GM12892 (cell line): ENCODE data around the gene MS4A7. TPM values are rescaled to one million over a fixed set of nuclear protein-coding genes. Genes with fewer than 3 reads are reported as not detected.

Experiments
- DNase-seq: peaks from one replicate; pipeline ENCODE4 v3.0.0; 2011; ENCODE audit not compliant: insufficient read length
- FAIRE-seq: peaks from 2 replicates; lab custom pipeline; 2011; peaks lifted over from hg19 to GRCh38; lab: Jason Lieb, UNC
- POLR2A ChIP-seq: IDR thresholded peaks from 2 replicates; pipeline ENCODE4 v1.6.1; 2011; ENCODE audit warnings: low read depth, low read length, control low read depth
- POLR2AphosphoS5 ChIP-seq: IDR thresholded peaks from 2 replicates; pipeline ENCODE4 v1.6.1; 2011; ENCODE audit warnings: low read depth, low read length, control low read depth
- TAF1 ChIP-seq: IDR thresholded peaks from 2 replicates; pipeline ENCODE4 v1.6.1; 2011; ENCODE audit warnings: low read depth, mild to moderate bottlenecking, control low read depth, low read length, borderline replicate concordance
- polyA plus RNA-seq: library from polyadenylated mRNA; unstranded; fragments of >200 nt; gene quantifications from one replicate; pipeline ENCODE4 v1.2.1, GENCODE V29; 2012; ENCODE audit warnings: missing spikeins, inconsistent platforms; ENCODE audit not compliant: missing spikeins

The MS4A7 gene, protein sequence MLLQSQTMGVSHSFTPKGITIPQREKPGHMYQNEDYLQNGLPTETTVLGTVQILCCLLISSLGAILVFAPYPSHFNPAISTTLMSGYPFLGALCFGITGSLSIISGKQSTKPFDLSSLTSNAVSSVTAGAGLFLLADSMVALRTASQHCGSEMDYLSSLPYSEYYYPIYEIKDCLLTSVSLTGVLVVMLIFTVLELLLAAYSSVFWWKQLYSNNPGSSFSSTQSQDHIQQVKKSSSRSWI
- 4.9 TPM for polyA plus RNA-seq

DNA sequence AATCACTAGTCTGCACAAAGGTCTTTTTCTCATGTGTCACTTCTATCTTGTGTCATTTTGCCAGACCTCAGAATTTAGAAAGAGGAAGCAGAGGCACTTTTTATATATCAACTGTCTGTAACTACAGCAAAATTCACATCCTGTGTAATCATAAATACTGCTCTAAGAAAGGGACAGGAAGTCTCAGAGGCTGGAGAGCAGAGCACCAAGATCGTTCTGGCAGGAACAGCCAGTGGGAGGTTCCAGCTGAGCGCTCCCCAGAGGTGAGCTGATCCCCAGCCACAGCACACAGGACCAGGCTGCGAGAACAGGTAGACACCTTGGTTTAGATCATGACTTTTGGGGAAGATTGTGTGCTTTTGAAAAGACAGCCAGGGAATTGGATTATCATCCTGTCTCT is at the start of gene MS4A7:
MS4A7 (plus strand) TSS at position 179 of the 400 bp plus-strand sequence. CDS start 4,610 bp downstream, outside the sequence.
- no peak for FAIRE-seq
- TF ChIP-seq POLR2AphosphoS5 (0 out of 2 replicates have a peak, but pooled peaks have one; percentile 42), POLR2A (peak; percentile 47; the same call in 1 of the 2 replicates), TAF1 (0 out of 2 replicates have a peak, but pooled peaks have one; percentile 52)

DNA sequence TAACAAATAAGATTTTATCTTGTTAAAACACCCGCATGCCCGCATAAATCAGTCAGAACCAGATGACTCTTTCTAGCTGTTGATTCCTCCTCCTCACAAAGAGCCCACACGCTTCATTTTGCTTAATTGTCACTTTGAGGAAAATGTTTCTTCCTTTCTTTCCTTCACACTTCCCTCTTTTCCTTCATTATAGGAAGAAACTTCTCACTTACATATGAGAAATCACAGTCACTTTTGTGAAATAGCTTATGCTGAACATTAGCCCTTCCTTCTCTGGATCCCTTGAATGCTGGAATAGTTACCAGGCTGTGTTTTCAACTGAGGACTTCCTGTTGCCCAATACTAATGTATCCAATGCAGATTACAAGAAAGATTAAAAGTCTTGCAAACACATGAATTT is 45.5 kb upstream of the MS4A7 start:
- no peak for DNase-seq
- FAIRE-seq, result no peak
- TF ChIP-seq POLR2A, result no peak
- TF ChIP-seq POLR2AphosphoS5, result no peak
- no peak for TF ChIP-seq TAF1

More for the DNA sequence above, at the start of gene MS4A7:
- peak; percentile 32 for DNase-seq

DNA sequence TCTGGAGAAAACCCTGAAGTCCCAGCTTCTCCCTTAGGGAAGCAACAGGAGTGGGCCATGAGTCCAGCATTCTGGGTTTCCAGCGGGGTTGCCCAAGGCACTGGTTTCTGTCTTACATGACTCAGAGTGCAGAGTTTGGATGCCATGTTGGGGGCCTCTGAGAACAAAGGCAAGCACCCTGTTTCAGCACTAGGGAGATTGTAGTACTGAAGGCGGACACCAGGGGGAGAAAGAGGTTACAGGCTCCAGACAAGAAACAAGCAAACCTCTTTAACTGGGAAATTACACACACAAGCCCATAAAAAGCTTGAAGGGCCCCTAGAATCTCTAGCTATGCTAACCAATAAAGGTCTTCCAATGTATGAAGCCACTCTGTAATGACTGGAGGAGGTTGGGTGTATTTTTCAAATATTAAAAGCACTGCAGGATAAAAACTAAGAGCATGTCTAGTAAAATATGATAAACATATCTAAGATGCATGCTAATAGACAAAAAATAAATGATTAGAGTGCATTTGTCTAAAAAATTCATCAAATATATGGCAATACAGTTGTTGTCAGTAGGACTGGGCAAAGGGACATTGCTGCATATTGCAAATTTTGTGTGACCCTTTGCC is 44.2 kb upstream of the MS4A7 start:
- FAIRE-seq (peak; percentile 91), DNase-seq (peak; percentile 27)
- no peak for TF ChIP-seq POLR2A
- no peak for TF ChIP-seq TAF1
- no peak for TF ChIP-seq POLR2AphosphoS5

DNA sequence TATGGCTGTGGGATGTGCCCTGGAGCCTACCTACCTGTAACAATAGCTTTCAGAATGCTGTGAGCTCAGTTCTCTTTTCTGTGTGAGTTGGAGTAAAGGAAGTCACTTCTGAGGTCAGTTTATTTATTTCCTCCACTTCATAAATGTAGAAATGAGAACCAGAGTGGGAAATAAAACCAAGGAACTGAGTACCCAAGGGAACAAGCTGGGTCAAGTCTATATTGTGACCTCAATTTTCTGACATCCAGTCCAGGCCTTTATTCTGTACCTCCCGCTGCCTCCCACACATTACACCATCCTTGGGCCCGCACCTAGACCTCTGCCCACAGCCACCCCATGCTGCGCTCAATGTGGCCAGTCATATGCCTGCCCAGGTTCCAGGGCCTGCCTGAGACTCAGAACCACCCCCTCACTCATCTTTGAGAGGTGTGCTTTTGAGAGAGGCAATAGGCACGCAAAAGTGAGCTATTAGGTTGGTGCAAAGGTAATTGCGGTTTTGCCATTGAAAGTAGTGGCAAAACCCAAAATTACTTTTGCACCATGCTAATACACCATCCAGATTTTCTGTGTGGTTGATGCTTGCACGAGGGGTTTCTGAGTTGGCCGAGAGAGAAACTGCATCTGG is 41.5 kb upstream of the MS4A7 start:
- DNase-seq (no peak), FAIRE-seq (peak; percentile 88)
- no peak for TF ChIP-seq POLR2AphosphoS5
- no peak for TF ChIP-seq POLR2A
- TF ChIP-seq TAF1, result no peak

DNA sequence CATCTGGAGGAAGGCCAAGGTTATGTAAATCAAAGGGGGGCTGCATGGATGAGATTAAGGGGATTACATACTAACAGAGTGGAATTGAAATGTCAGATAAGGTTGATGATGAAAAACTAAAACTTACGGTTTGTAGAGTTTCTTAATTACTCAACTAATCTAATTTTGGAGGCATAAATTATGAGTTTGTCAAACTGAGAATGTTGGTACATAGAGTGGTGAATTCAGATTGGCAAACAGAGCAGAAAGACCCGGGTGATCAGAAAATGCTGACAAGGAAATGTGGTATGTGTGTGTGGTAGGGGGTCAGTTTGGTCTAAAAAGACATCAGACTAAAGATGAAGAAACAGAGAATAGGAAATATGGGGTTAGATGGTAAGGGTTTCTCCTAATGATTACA is 40.3 kb upstream of the MS4A7 start:
- FAIRE-seq, result peak; percentile 74
- no peak for TF ChIP-seq POLR2AphosphoS5

DNA sequence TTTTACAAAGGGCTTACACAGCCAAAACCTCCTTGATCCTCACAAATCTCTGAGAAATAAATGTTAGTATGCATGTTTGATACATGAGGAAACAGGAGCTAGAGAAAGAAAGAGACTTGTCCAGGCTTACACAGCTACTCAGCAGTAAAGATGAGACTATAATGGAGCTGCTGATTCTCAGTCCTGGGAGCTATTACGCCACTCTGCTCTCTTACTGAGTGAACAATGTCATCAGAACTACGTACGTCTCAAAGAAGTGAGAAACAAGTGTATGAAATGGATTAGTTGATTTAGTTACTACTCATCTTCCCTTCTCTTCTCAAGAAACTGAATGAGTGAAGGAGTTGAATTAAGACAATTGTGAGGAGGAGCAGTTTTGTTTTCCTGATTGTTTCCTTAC is 39.0 kb upstream of the MS4A7 start:
- TF ChIP-seq TAF1 (no peak), POLR2A (no peak), POLR2AphosphoS5 (no peak)
- DNase-seq, result no peak
- FAIRE-seq, result no peak

More for the DNA sequence above, 40.3 kb upstream of the MS4A7 start:
- DNase-seq, result no peak

DNA sequence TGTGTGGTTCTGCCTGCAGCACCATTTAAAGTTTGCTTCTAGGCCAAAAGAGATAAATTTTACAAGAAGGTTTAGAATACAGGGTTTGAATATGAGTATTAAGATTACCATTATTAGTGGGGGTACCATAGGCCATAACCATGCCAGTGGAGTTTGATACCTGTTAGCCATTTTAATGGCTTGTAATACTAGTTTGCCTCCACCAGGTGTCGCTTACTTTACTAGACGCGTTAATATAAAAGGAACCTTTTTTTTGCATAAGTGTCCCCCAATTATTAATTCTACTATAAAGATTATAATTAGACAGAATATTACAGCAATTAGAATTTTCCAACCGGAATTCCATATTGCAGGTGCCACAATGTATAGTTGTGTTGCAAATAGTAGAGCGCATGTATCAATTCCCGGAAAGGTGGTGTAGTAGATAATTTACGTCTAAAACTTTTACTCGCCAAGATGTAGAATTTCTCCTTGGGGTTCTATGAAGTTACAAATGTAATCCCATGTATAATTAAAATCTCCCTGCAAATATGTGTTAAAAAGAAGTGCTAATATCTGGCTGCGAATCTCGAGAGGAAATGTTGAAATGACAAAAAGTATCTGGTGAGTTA is 35.1 kb upstream of the MS4A7 start:
- no peak for TF ChIP-seq POLR2A
- no peak for TF ChIP-seq POLR2AphosphoS5
- no peak for TF ChIP-seq TAF1
- DNase-seq (no peak), FAIRE-seq (no peak)

DNA sequence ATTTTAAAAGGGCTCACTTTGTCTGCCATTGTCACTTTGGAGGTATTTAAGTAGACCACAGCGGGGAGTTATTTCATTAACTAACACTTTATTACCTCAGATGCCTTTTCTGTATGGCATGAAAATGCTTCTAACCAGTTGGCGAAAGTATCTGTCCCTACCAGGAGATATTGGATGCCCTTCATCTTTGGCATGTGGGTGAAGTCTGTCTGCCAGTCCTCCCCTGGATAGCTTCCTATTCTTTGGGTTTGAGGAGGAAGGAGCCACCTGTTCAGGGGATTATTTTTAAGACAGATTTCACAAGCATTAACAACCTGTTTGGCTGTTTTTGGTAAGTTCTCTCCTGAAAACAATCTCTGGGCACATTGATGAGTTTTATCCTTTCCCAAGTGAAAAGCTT is 34.2 kb upstream of the MS4A7 start:
- TF ChIP-seq POLR2AphosphoS5 (no peak), TAF1 (no peak), POLR2A (no peak)
- no peak for FAIRE-seq

DNA sequence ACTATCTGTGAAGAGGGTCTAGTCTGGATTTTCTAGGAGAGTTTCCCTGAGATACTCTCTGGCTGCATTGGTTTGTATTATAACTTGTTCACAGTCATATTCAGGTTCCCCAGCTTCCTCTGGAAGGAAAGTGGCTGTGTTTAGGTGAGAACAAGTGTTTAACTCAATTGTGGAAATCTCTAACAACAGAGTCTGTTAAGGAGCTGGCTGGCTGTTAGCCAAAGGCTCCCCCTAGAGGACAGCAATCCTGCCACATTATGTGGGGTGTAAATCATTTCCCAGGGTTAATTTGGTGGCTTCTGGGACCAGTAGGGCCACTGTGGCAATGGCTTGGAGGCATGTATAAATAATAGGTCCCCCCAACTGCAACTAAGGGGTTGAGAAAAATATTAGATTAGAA is 32.8 kb upstream of the MS4A7 start:
- TF ChIP-seq TAF1 (no peak), POLR2AphosphoS5 (no peak), POLR2A (no peak)
- FAIRE-seq (peak; percentile 77), DNase-seq (no peak)

More for the DNA sequence above, 34.2 kb upstream of the MS4A7 start:
- DNase-seq, result no peak

DNA sequence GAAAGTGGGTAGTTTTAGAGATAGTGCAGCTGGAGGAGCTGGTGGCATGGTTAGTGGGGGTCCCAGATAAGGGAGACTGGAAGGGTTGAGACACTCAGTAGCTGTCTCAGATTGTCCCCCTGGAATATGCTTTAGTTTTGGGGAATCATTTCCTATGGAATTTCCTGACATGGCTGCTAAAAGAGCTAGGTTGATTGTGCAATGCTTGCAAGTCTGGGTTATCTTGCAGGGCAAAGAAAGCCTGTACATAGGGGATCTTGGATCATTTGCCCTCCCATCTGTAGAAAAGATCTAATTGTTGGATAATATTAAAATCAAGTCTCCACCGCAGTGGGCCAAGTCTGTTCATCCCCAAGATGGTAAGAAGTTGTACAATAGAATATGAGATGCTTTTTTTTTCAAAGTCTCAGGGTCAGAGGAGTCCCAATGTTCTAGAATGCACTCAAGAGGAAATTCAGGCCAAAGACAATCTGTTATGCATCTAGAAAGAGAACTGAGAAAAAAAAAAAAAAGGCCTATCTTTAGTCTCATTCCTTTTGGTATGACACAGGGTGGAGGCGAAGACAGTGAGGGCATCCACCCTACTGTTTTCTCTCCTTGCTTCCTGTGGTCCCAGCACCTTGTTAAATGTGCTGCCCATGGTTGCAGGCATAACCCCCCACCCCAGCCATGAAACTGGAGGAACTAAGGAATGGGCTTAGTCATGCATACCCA is 31.1 kb upstream of the MS4A7 start:
- TF ChIP-seq POLR2AphosphoS5 (no peak), POLR2A (no peak), TAF1 (no peak)
- FAIRE-seq (no peak), DNase-seq (no peak)

DNA sequence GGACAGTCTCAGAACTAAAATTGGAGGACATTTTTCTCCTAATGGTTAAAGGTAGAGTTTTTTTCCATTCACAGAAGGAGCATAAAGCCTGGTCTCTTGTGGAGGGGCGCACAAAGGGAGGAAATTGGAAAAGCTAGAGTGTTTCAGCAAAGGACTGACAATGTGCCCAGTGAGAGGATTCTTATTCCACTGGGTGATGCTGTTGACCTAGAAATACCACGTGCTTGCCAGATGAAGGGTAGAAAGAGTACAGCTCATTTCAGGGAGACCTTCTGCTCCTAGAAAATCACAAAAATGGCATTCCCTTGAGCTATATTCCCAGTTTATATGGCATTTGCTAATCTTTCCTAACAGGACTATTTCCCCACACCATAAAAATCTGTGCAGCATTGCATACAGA is 30.2 kb upstream of the MS4A7 start:
- FAIRE-seq, result no peak
- no peak for DNase-seq
- TF ChIP-seq POLR2AphosphoS5 (no peak), TAF1 (no peak), POLR2A (no peak)
